Esophagus (tissue), 2 donors: ENCODE measurements around the gene TIMM29. TPM values are rescaled to one million over a fixed set of nuclear protein-coding genes. Genes with fewer than 3 reads are reported as not detected.
A peak's percentile ranks its signal among the peaks of the same experiment; 100 is the strongest.

Source experiments
- H3K27ac ChIP-seq, 2 donors: one replicate each; pipeline ENCODE4 v1.5.1; 2013; ENCODE audit warnings: low read depth in 2 of 2, mild to moderate bottlenecking in 2 of 2, inconsistent platforms in 1 of 2, low read length in 1 of 2, moderate library complexity in 1 of 2
- H3K27me3 ChIP-seq, 2 donors: one replicate each; pipeline ENCODE4 v1.6.1; 2013; ENCODE audit warnings: low read length in 2 of 2, control low read depth in 1 of 2, mild to moderate bottlenecking in 1 of 2; ENCODE audit not compliant: insufficient read depth in 2 of 2, control insufficient read depth in 1 of 2
- H3K36me3 ChIP-seq, 2 donors: one replicate each; pipeline ENCODE4 v1.6.1; 2013; ENCODE audit warnings: low read length in 1 of 2; ENCODE audit not compliant: control insufficient read depth in 2 of 2, insufficient read depth in 2 of 2
- H3K4me1 ChIP-seq, 2 donors: one replicate each; pipeline ENCODE4 v1.6.1; 2013; ENCODE audit warnings: low read length in 1 of 2; ENCODE audit not compliant: control insufficient read depth in 2 of 2, insufficient read depth in 2 of 2
- H3K4me3 ChIP-seq, 2 donors: one replicate each; pipeline ENCODE4 v1.5.1; 2013; ENCODE audit warnings: low read length in 2 of 2, mild to moderate bottlenecking in 2 of 2, low read depth in 1 of 2, moderate library complexity in 1 of 2
- H3K9me3 ChIP-seq, 2 donors: one replicate each; pipeline ENCODE4 v1.6.1; 2013; ENCODE audit warnings: mild to moderate bottlenecking in 2 of 2, low read depth in 1 of 2, low read length in 1 of 2, moderate library complexity in 1 of 2; ENCODE audit not compliant: control insufficient read depth in 2 of 2, insufficient read depth in 1 of 2
- WGBS, 2 donors: extraction: QIAGEN DNeasy Blood & Tissue Kit; methylation state at CpG; one replicate each; pipeline ENCODE4 v1.1.7; 2013; 5-methylcytosine and 5-hydroxymethylcytosine counted together
- polyA plus RNA-seq, 2 donors: library from polyadenylated mRNA; stranded (reverse); fragments of 200-250 nt; gene quantifications; one replicate each; pipeline ENCODE4 v1.2.3, GENCODE V29; 2013
- donor health status: healthy with polysubstance abuse.
- donor health status: Bipolar disorder and iron deficiency.

The TIMM29 gene
- 10 to 100 TPM; 14.1 to 16.7 TPM for polyA plus RNA-seq

- Histone ChIP-seq H3K9me3 (no peaks in the 10 kb centered on the region), H3K4me1 (peaks cover 4 to 13% of the 10 kb centered on the region in 2 donors), H3K27ac (peak within 1 kb of the TSS; percentile 84 to 91), H3K4me3 (peak within 1 kb of the TSS; percentile 77 to 98), H3K36me3 (peaks cover 4 to 12% of the 10 kb centered on the region in 2 donors), H3K27me3 (no peaks in the 10 kb centered on the region)
- 0% methylated on average over 66 to 96 of the region's 96 CpGs for whole genome bisulfite sequencing, 2 donors
These were observed at the start of gene TIMM29, which contains the start of gene YIPF2 for GRCh38 chr19:10928563-10929401. TSS of gene TIMM29 (plus strand) at chr19:10928811. CDS start at chr19:10928823, 12 bp downstream. TSS of gene YIPF2 (minus strand) at chr19:10928639. CDS start at chr19:10928410, 229 bp downstream.

- H3K27ac ChIP-seq, result no peak overlapping the region
- peaks cover 0 to 3% of the 10 kb centered on the region in 2 donors for H3K36me3 ChIP-seq
- H3K4me1 ChIP-seq, result peaks cover 6 to 7% of the 10 kb centered on the region in 2 donors
- H3K4me3 ChIP-seq, result no peak overlapping the region
- 78 to 82% methylated on average over 14 of the region's 14 CpGs for WGBS, 2 donors
- H3K9me3 ChIP-seq, result no peaks in the 10 kb centered on the region
- no peaks in the 10 kb centered on the region for H3K27me3 ChIP-seq
These were observed 47.1 kb upstream of the TIMM29 start for GRCh38 chr19:10881403-10882107.

DNA sequence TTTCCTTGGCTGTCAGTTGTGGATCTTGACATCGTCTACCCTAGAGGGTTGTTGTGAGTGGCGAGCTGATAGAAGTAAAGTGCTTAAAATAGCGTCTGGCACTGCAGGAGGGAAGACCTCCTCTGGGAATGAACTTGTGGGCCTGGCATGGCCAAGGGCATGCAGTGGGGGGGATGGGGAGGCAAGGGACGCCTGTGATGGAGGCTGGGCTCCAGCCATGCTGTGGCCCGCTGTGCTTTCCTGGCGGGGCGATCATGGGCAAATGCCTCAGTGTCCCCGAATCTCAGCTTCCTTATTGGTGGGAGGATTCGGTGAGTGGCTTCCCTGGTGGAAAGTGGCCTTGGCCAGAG, 46.5 kb upstream of the TIMM29 start:
- H3K27ac ChIP-seq, result no peak overlapping the region
- H3K27me3 ChIP-seq, result no peaks in the 10 kb centered on the region
- no peaks in the 10 kb centered on the region for H3K9me3 ChIP-seq
- peaks cover 0 to 3% of the 10 kb centered on the region in 2 donors for H3K36me3 ChIP-seq
- 82 to 83% methylated on average over 9 of the region's 9 CpGs for WGBS, 2 donors
- H3K4me1 ChIP-seq, result peaks cover 7 to 10% of the 10 kb centered on the region in 2 donors
- no peak overlapping the region for H3K4me3 ChIP-seq

DNA sequence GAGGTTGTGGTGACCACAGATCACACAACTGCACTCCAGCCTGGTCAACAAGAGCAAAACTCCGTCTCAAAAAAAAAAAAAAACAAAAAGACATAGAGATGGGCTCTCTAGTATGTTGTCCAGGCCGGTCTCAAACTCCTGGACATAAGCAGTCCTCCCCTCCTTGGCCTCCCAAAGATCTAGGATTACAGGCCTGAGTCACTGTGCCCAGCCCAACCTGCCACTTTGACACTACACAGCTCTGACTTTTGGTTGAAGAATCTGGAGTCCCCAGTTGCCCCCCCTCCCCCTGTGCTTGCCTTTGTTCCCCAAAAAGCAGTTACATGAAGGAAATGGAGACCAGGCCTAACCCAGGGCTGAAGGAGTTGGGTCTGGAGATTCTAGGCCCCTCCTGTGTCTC, 44.3 kb upstream of the TIMM29 start:
- WGBS, 2 donors, result 67 to 82% methylated on average over 2 of the region's 2 CpGs
- H3K4me1 ChIP-seq, result peaks cover 14 to 21% of the 10 kb centered on the region in 2 donors
- H3K27me3 ChIP-seq, result no peaks in the 10 kb centered on the region
- no peak overlapping the region for H3K27ac ChIP-seq
- H3K36me3 ChIP-seq, result peaks cover 0 to 3% of the 10 kb centered on the region in 2 donors
- no peaks in the 10 kb centered on the region for H3K9me3 ChIP-seq
- H3K4me3 ChIP-seq, result no peak overlapping the region

- no peak overlapping the region for H3K4me3 ChIP-seq
- 61 to 71% methylated on average over 20 of the region's 20 CpGs for WGBS, 2 donors
- H3K27ac ChIP-seq, result no peak overlapping the region
- H3K36me3 ChIP-seq, result peaks cover 0 to 3% of the 10 kb centered on the region in 2 donors
- H3K9me3 ChIP-seq, result no peaks in the 10 kb centered on the region
- H3K4me1 ChIP-seq, result peaks cover 14 to 19% of the 10 kb centered on the region in 2 donors
- H3K27me3 ChIP-seq, result no peaks in the 10 kb centered on the region
These were observed 43.1 kb upstream of the TIMM29 start for GRCh38 chr19:10885201-10886169.

DNA sequence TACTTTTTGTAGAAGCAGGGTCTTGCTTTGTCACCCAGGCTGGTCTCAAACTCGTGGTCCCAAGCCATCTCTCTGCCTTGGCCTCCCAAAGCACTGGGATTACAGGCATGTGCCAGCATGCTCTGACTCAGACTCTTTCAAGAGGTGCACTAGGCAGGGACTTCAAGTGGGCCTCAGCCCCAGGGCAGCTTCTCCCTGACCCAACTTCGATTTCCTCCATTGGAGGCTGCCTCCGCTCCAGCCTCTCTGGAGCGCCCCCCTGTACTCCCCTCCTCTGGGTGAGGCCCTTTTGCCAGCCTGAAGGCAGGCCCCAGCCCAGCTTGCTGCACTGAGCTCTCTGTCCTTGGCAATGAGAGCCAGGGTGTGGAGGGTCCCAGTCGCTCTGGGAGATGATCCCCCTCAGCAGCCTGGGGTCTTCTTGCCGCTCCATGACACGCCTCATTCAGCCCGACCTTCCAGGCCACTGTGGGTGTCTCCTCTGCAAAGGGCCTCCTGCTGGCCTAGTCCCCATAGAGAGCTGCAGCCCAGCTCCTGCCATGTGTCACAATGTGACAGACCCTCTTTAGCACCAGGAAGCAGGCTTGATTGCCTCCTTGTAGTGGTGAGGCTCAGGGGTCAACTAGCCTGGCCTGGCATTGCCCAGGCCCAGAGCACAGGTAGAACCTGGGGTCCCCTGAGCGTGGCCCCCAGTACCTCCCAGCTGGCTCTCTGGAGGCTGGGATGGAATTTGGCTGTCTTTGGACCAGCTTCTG, 40.8 kb upstream of the TIMM29 start:
- Histone ChIP-seq H3K27me3 (no peaks in the 10 kb centered on the region), H3K4me3 (no peak overlapping the region), H3K9me3 (no peaks in the 10 kb centered on the region), H3K27ac (peak overlapping the region in 1 of 2 donors; percentile 28), H3K4me1 (peaks cover 12 to 29% of the 10 kb centered on the region in 2 donors), H3K36me3 (peaks cover 0 to 3% of the 10 kb centered on the region in 2 donors)
- WGBS, 2 donors, result 75 to 77% methylated on average over 9 of the region's 9 CpGs

GRCh38 chr19:10888421-10888866, 40.2 kb upstream of the TIMM29 start:
- 45 to 51% methylated on average over 13 of the region's 13 CpGs for WGBS, 2 donors
- no peaks in the 10 kb centered on the region for H3K27me3 ChIP-seq
- peaks cover 12 to 26% of the 10 kb centered on the region in 2 donors for H3K4me1 ChIP-seq
- peaks cover 0 to 3% of the 10 kb centered on the region in 2 donors for H3K36me3 ChIP-seq
- no peaks in the 10 kb centered on the region for H3K9me3 ChIP-seq
- peak overlapping the region in 1 of 2 donors; percentile 28 for H3K27ac ChIP-seq
- H3K4me3 ChIP-seq, result no peak overlapping the region

- Histone ChIP-seq H3K9me3 (no peaks in the 10 kb centered on the region), H3K4me1 (peaks cover 12 to 29% of the 10 kb centered on the region in 2 donors), H3K4me3 (no peak overlapping the region), H3K27me3 (no peaks in the 10 kb centered on the region), H3K36me3 (peaks cover 0 to 3% of the 10 kb centered on the region in 2 donors), H3K27ac (no peak overlapping the region)
- 95 to 98% methylated on average over 4 of the region's 4 CpGs for WGBS, 2 donors
These were observed 38.7 kb upstream of the TIMM29 start for GRCh38 chr19:10889880-10890279.
